ENCODE data around the gene ECT2. TPM values are rescaled to one million over a fixed set of nuclear protein-coding genes. Genes with fewer than 3 reads are reported as not detected.
"Not testable (repeated sequence)": the region's sequence is repeated elsewhere in the genome, so short reads cannot be mapped to it uniquely, and the experiment has no call there.

Gene ECT2
- polyA plus RNA-seq, 1 donor, result 50.9 TPM

DNA sequence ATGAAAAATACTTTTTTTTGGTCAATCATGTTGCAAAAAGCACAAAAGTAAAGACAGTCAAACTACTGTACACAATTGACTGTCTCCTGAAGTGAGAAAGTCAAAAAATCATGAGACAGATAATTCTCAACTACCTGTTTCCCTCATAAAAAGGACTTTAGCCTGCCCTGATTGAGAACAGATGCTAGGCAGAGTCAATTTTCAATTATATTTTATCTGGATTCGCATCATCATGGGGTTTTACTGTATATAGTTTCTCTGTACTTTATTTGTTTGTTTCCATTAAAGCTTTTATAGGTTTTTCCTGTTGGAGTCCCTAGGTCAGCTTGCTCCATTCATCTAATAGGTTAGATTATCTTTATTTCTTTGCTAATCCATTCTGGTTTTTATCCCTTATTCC, 53.8 kb downstream of the ECT2 start:
- DNase-seq, result no peak

DNA sequence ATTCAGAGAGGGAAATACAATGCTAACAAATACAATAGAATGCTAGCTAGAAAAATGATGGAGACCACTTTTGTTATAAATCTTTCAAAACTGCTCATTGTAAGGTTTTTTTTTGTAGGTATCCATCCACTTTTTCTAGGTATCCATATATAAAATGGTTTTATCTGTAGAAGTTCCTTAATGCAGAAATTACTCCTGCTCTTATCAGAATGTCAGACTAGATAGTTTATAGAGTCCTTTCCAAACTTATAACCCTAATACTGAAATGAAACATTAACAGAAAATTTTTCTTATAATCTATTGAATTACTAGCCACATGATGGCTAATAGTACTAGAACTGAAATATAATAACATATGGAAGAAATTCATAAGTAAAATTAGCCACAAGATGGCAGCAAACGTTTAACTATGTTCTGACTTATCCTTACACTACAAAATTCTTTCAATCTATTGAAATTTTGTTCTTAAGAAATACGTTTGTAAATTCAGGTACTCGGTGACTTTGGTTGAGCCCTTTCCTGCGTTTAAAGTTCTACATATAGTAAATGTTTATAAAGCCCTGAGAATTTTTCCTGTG, 58.5 kb downstream of the ECT2 start:
- DNase-seq, result peak; percentile 29

DNA sequence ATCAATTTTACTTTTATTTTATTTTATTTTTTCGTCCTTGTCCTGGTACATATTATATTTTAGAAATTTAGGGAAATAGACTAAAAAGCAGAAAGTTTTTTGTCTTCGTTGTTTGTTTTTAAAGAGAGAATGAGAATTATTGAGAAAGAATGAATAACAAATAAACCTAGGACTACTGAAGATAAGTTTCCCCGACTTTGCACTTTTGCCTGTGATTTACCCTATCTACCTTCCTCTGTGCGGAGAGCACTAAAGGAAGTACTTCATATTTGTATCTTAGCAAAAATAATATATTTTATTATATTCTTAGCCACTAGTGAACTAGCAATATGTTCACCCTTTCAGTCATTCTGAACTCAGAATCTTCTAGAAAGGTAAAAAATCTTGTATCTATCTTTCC, 60.6 kb downstream of the ECT2 start:
- DNase-seq, result no peak

DNA sequence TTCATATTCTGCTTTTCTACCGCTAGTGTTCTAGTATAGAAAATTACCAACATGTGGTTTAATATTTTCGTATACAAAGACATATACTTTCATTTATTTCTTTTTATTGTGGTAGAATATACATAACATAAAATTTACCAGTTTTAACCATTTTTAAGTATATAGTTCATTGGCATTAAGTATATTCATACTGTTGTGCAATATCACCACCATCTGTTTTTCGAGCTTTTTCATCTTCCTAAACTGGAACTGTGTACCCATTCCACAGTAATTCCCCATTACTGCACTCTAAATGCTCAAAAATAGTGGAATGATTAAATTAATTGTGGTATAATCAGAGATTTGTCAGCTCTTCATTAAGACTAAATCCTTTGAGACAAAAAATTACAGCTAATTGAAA, 62.9 kb downstream of the ECT2 start:
- no peak for DNase-seq

DNA sequence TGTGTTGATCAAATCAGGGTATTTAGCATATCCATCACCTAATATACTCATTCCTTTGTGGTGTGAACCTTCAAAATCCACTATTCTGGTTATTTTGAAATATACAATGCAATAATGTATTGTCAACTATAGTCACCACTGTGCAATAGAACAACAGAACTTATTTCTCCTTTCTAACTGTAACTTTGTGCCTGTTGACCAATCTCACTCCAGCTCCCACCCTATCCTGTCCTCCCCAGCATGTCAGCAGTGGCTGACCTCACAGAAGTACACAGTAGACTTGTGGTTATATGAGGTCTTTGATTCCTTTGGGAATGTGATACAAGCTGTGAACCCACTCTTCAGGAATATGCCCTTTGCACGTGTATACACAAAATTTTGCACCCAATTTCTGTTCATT, 64.2 kb downstream of the ECT2 start:
- no peak for DNase-seq

DNA sequence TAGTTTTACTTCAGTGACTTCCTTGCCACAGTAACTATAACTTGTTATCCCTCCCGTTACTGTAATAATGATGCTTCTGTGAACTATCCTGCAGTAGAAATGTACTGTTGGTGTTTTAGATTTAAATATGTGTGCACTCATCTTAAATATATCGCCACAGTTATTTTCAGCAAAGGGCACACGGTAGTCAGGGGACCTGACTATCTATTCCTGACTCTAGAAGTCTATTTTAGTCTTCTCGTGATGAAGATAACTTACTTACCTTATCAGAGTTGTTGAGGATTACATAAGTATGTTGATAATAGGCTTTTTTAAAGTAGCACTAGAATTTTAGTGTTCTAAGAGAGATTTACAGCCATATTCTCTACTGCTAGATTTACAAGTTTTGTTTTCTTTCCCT, 65.3 kb downstream of the ECT2 start:
- no peak for DNase-seq

DNA sequence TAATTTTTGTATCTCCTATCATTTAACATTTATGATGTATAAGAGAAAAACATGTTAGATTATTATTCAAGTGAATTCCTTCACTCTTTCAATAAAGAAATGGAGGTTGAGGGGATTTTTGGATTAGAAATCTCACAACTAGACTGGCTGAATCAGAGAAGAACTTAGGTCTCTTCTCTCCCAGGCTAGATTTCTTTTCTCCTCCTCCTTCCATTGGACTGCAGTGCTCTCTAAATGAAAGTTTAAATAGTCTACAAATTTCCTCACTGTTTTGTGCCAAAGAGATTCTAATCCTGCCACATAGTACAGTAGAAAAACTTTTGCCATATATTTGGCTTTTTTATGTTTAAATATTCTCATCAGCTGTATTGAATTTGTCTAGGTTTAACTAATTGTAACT, 65.8 kb downstream of the ECT2 start:
- DNase-seq, result no peak

DNA sequence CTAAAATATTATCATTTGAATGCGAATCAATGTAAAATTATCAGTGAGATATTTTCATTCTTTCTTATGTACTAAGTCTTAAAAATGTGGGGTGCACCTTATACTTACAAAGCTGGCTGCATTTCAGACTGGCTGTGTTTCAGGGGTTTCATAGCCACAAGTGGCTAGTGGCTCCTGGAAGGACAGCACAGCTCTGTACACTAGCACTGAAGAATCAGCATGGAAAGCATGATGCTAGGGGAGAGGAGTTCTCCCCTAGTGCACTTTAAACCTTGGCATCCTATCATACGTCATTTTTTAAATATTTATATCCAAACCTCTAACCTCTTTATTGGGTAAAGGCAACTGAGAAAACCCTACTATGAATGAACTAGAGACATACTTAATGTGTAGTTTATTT, 66.4 kb downstream of the ECT2 start:
- DNase-seq, result no peak

DNA sequence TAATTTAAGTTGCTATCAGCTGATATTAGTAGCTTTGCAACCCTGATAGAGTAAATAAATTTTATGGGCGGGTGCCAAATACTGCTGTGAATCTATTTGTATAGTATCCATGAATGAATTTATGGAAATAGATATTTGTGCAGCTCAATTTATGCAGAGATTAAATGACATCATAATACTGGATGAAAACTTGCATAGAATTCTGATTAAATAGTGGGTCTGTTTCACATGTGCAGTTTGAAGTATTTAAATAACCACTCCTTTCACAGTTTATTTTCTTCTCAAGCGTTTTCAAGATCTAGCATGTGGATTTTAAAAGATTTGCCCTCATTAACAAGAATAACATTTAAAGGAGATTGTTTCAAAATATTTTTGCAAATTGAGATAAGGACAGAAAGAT, 70.0 kb downstream of the ECT2 start:
- no peak for DNase-seq

DNA sequence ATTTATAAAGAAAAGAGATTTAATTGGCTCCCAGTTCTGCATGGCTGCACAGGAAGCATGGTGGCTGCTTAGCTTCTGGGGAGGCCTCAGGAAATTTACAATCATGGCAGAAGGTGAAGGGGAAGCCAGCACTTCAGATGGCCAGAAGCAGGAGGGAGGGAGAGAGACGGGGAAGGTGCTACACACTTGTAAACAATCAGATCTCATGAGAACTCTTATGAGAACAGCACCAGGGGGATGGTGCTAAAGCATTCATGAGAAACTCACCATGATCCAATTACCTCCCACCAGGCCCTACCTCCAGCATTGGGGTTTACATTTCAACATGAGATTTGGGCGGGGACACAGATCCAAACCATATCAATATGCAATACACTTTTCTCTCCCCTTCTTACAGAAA, 73.7 kb downstream of the ECT2 start:
- DNase-seq, result no peak

DNA sequence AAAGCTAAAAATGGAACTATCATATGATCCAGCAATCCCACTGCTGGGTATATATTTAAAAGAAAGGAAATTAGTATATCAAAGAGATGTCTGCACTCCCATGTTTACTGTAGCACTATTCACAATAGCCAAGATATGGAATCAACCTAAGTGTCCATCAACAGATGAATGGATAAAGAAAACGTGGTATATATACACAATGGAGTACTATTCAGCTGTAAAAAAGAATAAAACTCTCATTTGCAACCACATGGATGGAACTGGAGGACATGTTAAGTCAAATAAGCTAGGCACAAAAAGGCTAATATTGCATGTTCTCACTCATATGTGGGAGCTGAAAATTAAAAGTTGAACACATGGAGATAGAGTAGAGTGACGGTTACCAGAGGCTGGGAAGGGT, 76.7 kb downstream of the ECT2 start:
- not testable (repeated sequence) for DNase-seq

DNA sequence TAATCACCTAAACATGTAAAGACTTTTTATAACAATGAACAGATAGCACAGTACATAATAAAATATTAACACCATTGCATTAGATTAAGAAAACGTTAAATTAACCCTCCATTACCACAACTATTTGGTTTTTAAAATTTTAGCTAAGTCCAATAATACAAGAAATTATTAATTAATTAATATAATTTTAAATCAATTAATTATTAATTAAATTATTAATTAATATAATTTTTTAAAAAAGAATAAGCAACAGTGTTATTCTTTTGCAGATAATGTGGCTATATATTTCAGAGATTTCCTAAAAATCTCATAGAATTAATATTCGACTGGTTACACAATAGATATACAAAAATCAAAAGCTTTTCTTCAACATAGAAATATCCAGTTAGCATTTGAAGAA, 82.5 kb downstream of the ECT2 start:
- DNase-seq, result no peak

DNA sequence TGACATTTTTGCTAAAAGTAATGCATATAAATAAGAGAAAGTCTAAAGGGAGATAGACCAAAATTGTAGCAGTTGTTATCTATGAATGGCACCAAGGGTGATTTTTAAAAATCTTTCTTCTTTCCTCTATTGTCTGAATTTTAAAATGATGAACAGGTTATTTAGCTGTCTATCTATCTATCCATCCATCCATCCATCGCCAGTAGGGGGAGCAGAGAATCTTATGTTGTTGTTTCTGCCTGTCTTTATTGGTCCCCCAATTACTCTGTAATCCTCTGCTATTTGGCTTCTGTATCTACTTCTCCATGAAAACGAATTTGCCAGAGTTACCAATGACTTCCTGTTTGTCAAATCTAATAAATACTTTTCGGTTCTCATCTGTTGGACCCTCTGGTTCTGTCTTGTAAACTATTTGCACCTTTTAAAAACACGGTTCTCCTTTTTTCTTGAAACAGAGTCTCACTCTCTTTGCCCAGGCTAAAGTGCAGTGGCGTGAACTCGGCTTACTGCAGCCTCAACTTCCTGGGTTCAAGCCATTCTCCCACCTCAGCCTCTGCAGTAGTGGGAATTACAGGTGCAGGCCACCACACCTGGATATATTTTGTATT, 86.0 kb downstream of the ECT2 start:
- DNase-seq, result peak; percentile 50

DNA sequence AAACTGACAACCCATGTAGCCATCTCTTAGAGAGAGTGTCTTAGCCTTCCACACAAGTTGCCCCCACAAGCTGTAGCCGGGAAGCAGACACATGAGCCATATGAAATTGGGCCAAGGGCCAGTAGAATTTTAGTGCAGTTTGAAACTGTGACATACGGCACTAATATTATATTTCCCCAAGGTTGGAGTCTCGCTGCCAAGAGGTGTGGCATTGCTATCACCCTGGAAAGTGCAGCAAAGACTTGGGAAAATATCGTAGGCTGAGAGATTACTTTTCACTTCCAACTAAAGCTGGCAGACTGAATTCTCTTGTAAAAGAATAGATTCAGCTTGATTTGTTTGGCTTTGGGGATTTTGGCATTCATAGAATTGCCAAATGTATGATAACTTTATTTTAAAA, 89.2 kb downstream of the ECT2 start:
- DNase-seq, result no peak

DNA sequence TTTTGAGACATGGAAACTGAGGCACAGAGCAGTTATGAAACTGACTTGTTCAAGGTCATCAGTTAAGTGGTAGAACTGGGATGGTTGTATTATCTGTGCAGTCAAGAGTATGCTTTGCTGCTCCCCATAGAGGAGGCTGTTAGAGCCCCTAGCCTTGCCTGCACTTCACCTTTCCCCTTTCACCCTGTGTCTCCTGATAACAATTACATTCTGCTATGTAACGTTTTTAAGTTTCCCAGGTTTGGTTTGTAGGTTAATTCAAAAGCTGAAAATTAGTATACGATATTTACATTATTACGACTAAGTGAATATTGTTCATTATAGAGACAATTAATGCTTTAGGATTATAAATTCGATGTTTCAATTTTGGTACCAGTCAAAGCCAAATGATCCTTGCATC, 89.9 kb downstream of the ECT2 start:
- no peak for DNase-seq

DNA sequence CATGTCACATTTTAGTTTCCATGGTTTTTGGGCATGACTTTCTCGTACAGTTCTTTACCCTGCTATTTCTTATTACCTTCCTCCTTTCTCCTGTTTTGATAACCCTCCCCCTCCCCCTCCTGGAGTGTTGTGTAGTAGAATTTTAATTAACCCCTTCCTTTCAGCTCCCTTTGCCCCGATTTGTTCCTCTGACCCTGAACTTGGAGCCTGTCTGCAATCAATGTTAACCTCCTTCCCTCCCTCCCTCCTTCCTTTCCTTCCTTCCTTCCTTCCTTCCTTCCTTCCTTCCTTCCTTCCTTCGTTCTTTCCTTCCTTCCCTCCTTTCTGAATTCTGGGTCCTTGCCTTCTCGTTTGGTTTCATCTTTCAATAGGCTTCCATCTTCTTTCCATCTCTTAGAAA, 90.4 kb downstream of the ECT2 start:
- no peak for DNase-seq

DNA sequence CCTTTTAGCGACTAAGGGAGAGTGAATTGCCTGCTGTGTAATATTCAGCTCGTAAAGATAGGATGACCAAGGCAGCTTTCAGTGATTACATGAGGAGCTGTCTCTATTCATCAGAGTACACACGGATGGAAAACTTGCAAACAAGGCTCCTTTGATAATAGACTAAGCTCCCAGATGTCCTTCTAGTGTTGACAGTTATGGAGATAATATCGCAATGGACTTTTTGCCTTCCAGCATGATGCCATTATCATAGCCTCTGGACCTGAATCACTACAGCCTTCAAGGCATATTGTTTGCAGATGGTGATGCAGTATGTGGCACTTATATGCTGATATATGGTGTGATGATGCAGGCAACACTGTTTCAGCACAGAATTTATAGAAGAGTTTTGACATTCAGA, 93.9 kb downstream of the ECT2 start:
- DNase-seq, result no peak

DNA sequence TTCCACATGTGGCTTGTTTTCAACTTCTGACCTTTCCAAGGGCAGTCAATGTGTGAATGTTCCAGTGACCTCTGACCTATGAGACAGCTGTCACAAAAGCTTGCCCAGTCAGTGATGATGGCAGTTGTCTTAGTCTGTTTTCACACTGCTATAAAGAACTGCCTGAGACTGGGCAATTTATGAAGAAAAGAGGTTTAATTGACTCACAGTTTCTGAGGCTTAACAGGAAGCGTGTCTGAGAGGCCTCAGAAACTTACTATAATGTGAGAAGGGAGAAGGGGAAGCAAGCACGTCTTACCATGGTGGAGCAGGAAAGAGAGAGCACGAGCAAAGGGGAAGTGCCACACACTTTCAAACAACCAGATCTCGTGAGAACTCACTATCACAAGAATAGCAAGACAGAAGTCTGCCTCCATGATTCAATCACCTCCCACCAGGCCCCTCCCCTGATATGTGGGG, 95.6 kb downstream of the ECT2 start:
- no peak for DNase-seq

DNA sequence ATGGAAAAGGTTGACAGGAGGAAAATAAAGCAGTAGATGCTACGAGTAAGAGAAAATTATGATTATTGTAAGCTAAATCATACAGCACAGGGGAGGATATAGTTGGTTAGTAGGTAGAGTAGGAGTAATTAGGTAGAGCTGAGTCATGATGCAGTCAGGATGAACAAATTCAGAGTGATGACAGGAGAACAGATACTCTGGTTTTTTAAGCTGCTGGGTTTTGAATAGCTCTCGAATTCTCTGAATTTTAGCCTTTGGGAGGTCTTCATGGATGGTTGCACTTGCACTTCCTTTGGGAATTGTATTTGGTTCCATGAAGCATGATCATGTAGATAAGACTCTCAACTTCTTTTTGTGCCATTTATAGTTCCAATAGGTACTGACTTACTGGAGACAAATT, 96.2 kb downstream of the ECT2 start:
- DNase-seq, result no peak

DNA sequence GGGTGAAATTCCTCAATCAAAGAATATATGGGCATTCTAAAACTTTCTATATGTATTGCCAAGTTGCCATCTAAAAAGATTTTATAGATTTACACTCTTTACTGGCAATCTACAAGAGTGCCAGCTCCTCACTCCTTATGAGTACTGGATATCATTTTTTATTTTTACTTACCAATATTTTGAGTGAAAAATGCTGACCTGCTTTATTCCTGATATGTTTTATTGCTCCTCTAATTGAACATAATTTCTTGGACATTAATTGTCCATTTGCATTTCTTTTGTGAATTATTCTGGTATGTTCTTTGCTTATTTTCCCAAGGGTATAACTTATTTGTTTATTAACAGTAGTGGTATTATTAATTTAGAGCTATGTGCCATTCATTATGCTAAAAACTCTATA, 96.8 kb downstream of the ECT2 start:
- no peak for DNase-seq

DNA sequence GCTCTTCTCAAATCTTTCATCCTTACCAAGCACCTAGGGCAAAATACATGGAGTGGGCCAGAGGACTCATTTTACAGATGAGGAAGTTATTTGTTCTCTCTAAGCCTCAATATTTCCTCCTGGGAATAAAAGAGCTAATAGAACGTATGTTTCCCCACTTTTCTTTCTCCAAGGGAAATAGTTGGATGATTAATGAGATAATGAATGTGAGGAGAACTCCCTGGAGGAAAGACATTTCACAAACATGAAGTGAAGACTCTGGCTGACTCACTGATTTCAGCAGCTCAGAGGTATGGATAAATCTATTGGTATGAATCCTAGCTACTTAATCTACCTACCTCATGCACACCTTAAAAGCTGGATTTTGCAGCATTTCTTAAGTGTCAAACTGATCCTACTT, 98.4 kb downstream of the ECT2 start:
- no peak for DNase-seq

DNA sequence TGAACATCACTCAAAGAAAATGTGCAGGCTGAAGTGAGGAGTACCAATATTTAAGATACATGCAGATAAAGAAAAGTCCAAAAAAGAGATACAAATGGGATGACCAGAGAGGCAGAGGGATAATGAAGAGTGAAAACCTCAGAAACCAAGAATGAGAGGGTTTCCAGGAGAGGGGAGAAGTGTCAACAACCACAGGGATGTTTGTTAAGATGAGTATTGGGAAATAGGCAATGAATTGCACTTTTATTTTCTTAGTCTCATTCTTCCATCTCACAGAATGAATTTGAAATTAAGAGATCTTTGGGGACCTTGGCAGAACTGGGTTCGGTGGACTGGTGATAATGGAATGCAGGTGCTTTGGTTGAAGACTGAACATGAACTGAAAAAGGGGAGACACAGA, 102.5 kb downstream of the ECT2 start:
- DNase-seq, result no peak

DNA sequence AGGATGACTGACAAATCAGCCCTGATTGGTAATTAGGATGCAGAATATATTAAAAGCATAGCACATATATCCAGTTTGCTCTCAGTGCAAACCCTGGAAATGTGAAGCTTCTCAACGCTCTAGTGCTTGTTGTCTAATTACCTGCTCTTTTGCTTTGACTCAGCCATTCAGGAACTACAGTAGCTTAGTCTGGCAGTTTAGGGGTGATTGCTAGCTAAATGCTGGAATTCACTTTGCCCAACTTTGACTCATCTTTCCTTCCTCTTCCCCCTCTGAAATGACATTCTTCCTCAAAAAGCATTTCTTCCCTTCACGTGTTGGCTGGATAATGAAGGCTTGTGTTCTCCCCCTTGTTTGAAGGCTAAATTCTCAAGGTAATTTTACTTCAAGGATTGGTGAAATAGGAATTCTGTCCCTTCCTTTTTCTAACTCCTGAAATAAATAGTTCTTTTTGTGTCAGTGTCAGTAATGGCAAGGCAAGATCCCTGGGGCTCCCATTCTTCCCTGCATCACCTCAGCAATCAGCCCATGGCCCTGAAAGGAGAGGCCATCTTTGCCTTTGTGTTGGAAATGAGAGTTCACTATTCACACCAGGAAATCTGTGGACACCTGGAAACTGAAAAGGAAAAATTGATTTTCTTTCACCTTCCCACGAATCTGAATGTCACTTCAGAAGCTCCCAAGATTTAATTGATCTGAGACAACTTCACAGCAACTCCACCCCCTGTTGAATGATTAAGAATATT, 103.6 kb downstream of the ECT2 start:
- DNase-seq, result no peak

DNA sequence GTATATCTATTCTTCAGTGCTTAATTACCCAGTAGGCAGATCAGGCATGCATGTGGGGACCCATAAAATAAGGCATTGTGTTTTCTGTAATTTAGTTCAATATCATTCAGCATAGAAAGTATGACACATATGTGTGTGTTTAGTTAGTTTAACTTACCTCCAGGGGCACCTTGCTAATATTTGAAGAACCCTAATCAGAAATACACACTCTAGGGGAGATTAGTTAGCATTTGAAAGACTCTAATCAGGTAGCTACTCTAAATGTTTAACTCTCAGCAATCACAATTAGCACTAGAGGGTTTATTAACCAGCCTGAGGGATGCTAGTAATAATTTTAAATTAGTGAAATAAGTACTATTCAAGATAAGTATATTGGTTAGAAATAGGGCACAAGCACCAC, 104.5 kb downstream of the ECT2 start:
- DNase-seq, result no peak
